GM12878 (cell line): ENCODE results near the gene RBM19. TPM values are rescaled to one million over a fixed set of nuclear protein-coding genes. Genes with fewer than 3 reads are reported as not detected.

Source experiments
- ATAC-seq: fragments of 200-7000 bp; cut with Tn5 transposase; 3 replicates; pipeline ENCODE4 v1.9.1; 2020; ENCODE audit warnings: mild to moderate bottlenecking, moderate library complexity
- BruUV-seq: library from RNA; stranded (reverse); fragments of 400-500 nt; replicated peaks from 2 replicates; lab custom pipeline; 2021; lab: Mats Ljungman, UMichigan
- CTCF ChIA-PET: fragments of 300-600 bp; sonication (Branson Sonifier 250); formaldehyde crosslinking; extraction: SDS; loops from one replicate; lab custom pipeline; 2021; ENCODE audit warnings: inconsistent platforms; lab: Yijun Ruan, JAX
- POLR2A ChIA-PET: fragments of 350-600 bp; formaldehyde crosslinking; extraction: SDS; loops from one replicate; lab custom pipeline; 2021; ENCODE audit warnings: inconsistent platforms; lab: Charles Lee
- RAD21 ChIA-PET: fragments of 300-600 bp; sonication (Branson Sonifier 250); formaldehyde crosslinking; loops from one replicate; lab custom pipeline; 2023; ENCODE audit warnings: antibody characterized with exemption; ENCODE audit not compliant: unreplicated experiment; lab: Charles Lee
- SMC1A ChIA-PET: fragments of 300-600 bp; sonication (Branson Sonifier 250); formaldehyde crosslinking; loops from one replicate; lab custom pipeline; 2023; ENCODE audit not compliant: unreplicated experiment, uncharacterized antibody; lab: Charles Lee
- DNase-seq: peaks from one replicate; pipeline ENCODE4 v3.0.0-alpha.2; 2011; ENCODE audit warnings: low read depth, low spot score
- FAIRE-seq: peaks from 3 replicates; lab custom pipeline; 2011; peaks lifted over from hg19 to GRCh38; lab: Jason Lieb, UNC
- H2AFZ ChIP-seq: 2 replicates; pipeline ENCODE4 v1.6.0; 2011; ENCODE audit warnings: low read depth, low read length, control low read depth; ENCODE audit not compliant: control insufficient read depth
- H3K27ac ChIP-seq: 2 replicates; pipeline ENCODE4 v1.5.1; 2011; ENCODE audit warnings: control low read depth; ENCODE audit not compliant: control insufficient read depth, insufficient read depth
- H3K27me3 ChIP-seq, 2 experiments: replicated peaks in 1 of 2; 2 replicates each; pipeline versions ENCODE4 v1.6.0 to v1.6.1; 2011; ENCODE audit warnings: low read length in 1 of 2; ENCODE audit not compliant: control insufficient read depth in 2 of 2, insufficient read depth in 2 of 2
- H3K36me3 ChIP-seq, 2 experiments: 2 replicates each; pipeline ENCODE4 v1.5.1; 2011; ENCODE audit warnings: low read length in 1 of 2; ENCODE audit not compliant: control insufficient read depth in 2 of 2, insufficient read depth in 2 of 2
- H3K4me1 ChIP-seq: 2 replicates; pipeline ENCODE4 v1.6.1; 2011; ENCODE audit warnings: mild to moderate bottlenecking, low read length, moderate library complexity, mixed read lengths; ENCODE audit not compliant: control insufficient read depth, insufficient read depth
- H3K4me2 ChIP-seq: 2 replicates; pipeline ENCODE4 v1.6.0; 2011; ENCODE audit warnings: control low read depth; ENCODE audit not compliant: control insufficient read depth, insufficient read depth
- H3K4me3 ChIP-seq: fragments of 200-600 bp; sonication (generic); 2 replicates; pipeline ENCODE4 v1.5.1; 2016
- H3K79me2 ChIP-seq: 2 replicates; pipeline ENCODE4 v1.6.0; 2011; ENCODE audit warnings: low read length; ENCODE audit not compliant: control insufficient read depth, insufficient read depth
- H3K9ac ChIP-seq: 2 replicates; pipeline ENCODE4 v1.8.0; 2011; ENCODE audit warnings: low read length, control low read depth, mixed read lengths; ENCODE audit not compliant: control insufficient read depth, insufficient read depth
- H3K9me3 ChIP-seq: replicated peaks from 3 replicates; pipeline ENCODE4 v1.5.1; 2011; ENCODE audit warnings: mild to moderate bottlenecking, low read length; ENCODE audit not compliant: control insufficient read depth, insufficient read depth
- H4K20me1 ChIP-seq: 2 replicates; pipeline ENCODE4 v1.6.0; 2011; ENCODE audit not compliant: control insufficient read depth, insufficient read depth
- BCLAF1 ChIP-seq: fragments of 450-650 bp; IDR thresholded peaks from 2 replicates; pipeline ENCODE4 v1.6.1; 2017; ENCODE audit warnings: antibody characterized with exemption, mild to moderate bottlenecking, moderate library complexity
- BMI1 ChIP-seq: fragments of 450-650 bp; IDR thresholded peaks from 2 replicates; pipeline ENCODE4 v1.6.1; 2016; ENCODE audit warnings: mild to moderate bottlenecking, moderate library complexity, borderline replicate concordance
- CEBPB ChIP-seq, 2 experiments: fragments of 150-350 bp in 1 of 2; IDR thresholded peaks; 2 replicates each; pipeline ENCODE4 v1.6.1; 2012 to 2014; ENCODE audit warnings: low read depth in 2 of 2, low read length in 2 of 2, borderline replicate concordance in 1 of 2, inconsistent platforms in 1 of 2
- EGR1 ChIP-seq, 2 experiments: IDR thresholded peaks; 1 replicate in 1 of 2; 2 replicates in 1 of 2; pipeline ENCODE4 v1.6.1; 2011 to 2012; ENCODE audit warnings: low read depth in 2 of 2, low read length in 2 of 2, borderline replicate concordance in 1 of 2, mild to moderate bottlenecking in 1 of 2, moderate library complexity in 1 of 2
- FOXM1 ChIP-seq: IDR thresholded peaks from 2 replicates; pipeline ENCODE4 v1.6.1; 2012; ENCODE audit warnings: low read depth, mild to moderate bottlenecking, inconsistent platforms, low read length, moderate library complexity
- GATAD2B ChIP-seq: fragments of 450-650 bp; conservative IDR thresholded peaks from 2 replicates; pipeline ENCODE4 v1.6.1; 2017; ENCODE audit warnings: low read depth, mild to moderate bottlenecking, moderate library complexity
- MAX ChIP-seq: IDR thresholded peaks from 2 replicates; pipeline ENCODE4 v1.6.1; 2012; ENCODE audit warnings: low read depth, low read length, improper control_type of control experiment
- NBN ChIP-seq: fragments of 450-650 bp; IDR thresholded peaks from 2 replicates; pipeline ENCODE4 v1.6.1; 2016
- NR2F1 ChIP-seq: fragments of 450-650 bp; conservative IDR thresholded peaks from 2 replicates; pipeline ENCODE4 v1.6.1; 2017; ENCODE audit warnings: mild to moderate bottlenecking
- RB1 ChIP-seq: fragments of 450-650 bp; formaldehyde crosslinking; IDR thresholded peaks from 2 replicates; pipeline ENCODE4 v1.6.1; 2017; ENCODE audit warnings: mild to moderate bottlenecking, borderline replicate concordance
- REST ChIP-seq: IDR thresholded peaks from 2 replicates; pipeline ENCODE4 v1.6.1; 2012; ENCODE audit warnings: mild to moderate bottlenecking, low read depth, low read length
- SIX5 ChIP-seq: IDR thresholded peaks from 2 replicates; pipeline ENCODE4 v1.6.1; 2011; ENCODE audit warnings: mild to moderate bottlenecking, low read depth, low read length, moderate library complexity; ENCODE audit not compliant: severe bottlenecking
- SRF ChIP-seq, 2 experiments: IDR thresholded peaks; 2 replicates each; pipeline ENCODE4 v1.6.1; 2011; ENCODE audit warnings: low read depth in 2 of 2, low read length in 2 of 2, mild to moderate bottlenecking in 1 of 2, moderate library complexity in 1 of 2
- STAT1 ChIP-seq: fragments of 450-650 bp; conservative IDR thresholded peaks from 2 replicates; pipeline ENCODE4 v1.6.1; 2014; ENCODE audit warnings: antibody characterized with exemption, mild to moderate bottlenecking
- USF1 ChIP-seq: IDR thresholded peaks from 2 replicates; pipeline ENCODE4 v1.6.1; 2011; ENCODE audit warnings: borderline replicate concordance, low read depth, mild to moderate bottlenecking, moderate library complexity, mixed read lengths, low read length; ENCODE audit not compliant: insufficient read depth; ENCODE audit errors: extremely low read length
- ZBED1 ChIP-seq: IDR thresholded peaks from 2 replicates; pipeline ENCODE4 v1.6.1; 2016; ENCODE audit warnings: borderline replicate concordance
- WGBS: methylation state at CpG from one replicate; pipeline ENCODE4 v1.1.6; 2016; ENCODE audit warnings: low lambda C conversion rate; ENCODE audit not compliant: insufficient replicate concordance, insufficient coverage; ENCODE audit errors: missing lambda C conversion rate; 5-methylcytosine and 5-hydroxymethylcytosine counted together
- in situ Hi-C: fragments of 300-500 bp; cut with MboI; formaldehyde crosslinking; loops from 9 replicates; pipeline ENCODE4 v1.14.3; 2018; ENCODE audit warnings: mixed read lengths
- intact Hi-C: fragments of 100-400 bp; cut with micrococcal nuclease; formaldehyde crosslinking; loops from one replicate; pipeline ENCODE4 v1.14.2; 2022; ENCODE audit not compliant: unreplicated experiment
- polyA plus RNA-seq, 11 experiments: library from polyadenylated mRNA; depleted of rRNA in 4 of 11; unstranded in 6 of 11; stranded (reverse) in 5 of 11; fragments of >200 nt; fragmentation: Nextera tagmentation in 4 of 11; fragmentation: Illumina TruSeq in 1 of 11; extraction: Ambion mirVana in 4 of 11; extraction: Trizol in 1 of 11; gene quantifications; 1 replicate in 1 of 11; 2 replicates in 10 of 11; pipeline versions ENCODE4 v1.2.1 to v1.2.3, GENCODE V29; 2011 to 2016; ENCODE audit warnings: inconsistent platforms in 2 of 11, missing spikeins in 2 of 11, low read depth in 1 of 11
- total RNA-seq, 4 experiments: library from RNA; depleted of rRNA in 3 of 4; stranded (reverse); fragments of >200 nt in 3 of 4; fragmentation: Illumina TruSeq in 1 of 4; extraction: Trizol in 1 of 4; gene quantifications; 2 replicates each; pipeline versions ENCODE4 v1.2.1 to v1.2.3, GENCODE V29; 2013 to 2021

RBM19 gene
- total and polyA plus RNA-seq, 10 of the 15 experiments (the other 5 are each of a cell fraction or from before 2014, with no cell fraction given): 4.2 to 42.9 (median 28.4) TPM

- in situ Hi-C loops: no loop called here
- WGBS: 95% methylated on average over 6 of the region's 6 CpGs
- no peak for TF ChIP-seq EGR1 (IDR thresholded peaks at IDR 0.05; ENCODE audit: borderline replicate concordance in 1 of 2, low read depth in 2 of 2, low read length in 2 of 2)
- TF ChIP-seq MAX: no peak
- TF ChIP-seq SIX5: no peak
- no peak for TF ChIP-seq BMI1
- no peak for TF ChIP-seq NR2F1
- TF ChIP-seq NBN: no peak
- TF ChIP-seq USF1: no peak
- no peak for TF ChIP-seq CEBPB (IDR thresholded peaks at IDR 0.05; ENCODE audit: borderline replicate concordance in 1 of 2, low read depth in 2 of 2, low read length in 2 of 2)
- no peak for TF ChIP-seq GATAD2B
- TF ChIP-seq RB1: no peak
- TF ChIP-seq FOXM1: no peak
- TF ChIP-seq STAT1: no peak
- no peak for TF ChIP-seq REST
- no peak for TF ChIP-seq SRF (IDR thresholded peaks at IDR 0.05; ENCODE audit: low read depth in 2 of 2, low read length in 2 of 2)
- no peak for TF ChIP-seq ZBED1
- no peak for TF ChIP-seq BCLAF1
Observed at GRCh38 chr12:113935459-113935858, 30.7 kb downstream of the RBM19 start.

More at GRCh38 chr12:113935459-113935858, 30.7 kb downstream of the RBM19 start:
- Histone ChIP-seq H3K27me3 (no peaks in the 10 kb centered on the region), H3K4me3 (no peak overlapping the region), H3K79me2 (no peaks in the 10 kb centered on the region), H3K9me3 (no peaks in the 10 kb centered on the region), H3K9ac (no peak overlapping the region), H3K36me3 (peaks cover 6% of the 10 kb centered on the region in 2 experiments; a peak in 3 of 4 replicates), H3K4me2 (no peak overlapping the region), H4K20me1 (no peaks in the 10 kb centered on the region), H3K4me1 (no peaks in the 10 kb centered on the region), H2AFZ (no peak overlapping the region), H3K27ac (no peak overlapping the region)
- no peak for DNase-seq
- intact Hi-C loops: no loop called here
- SMC1A ChIA-PET: no interaction called here
- no TSS peak for BruUV-seq
- CTCF ChIA-PET: interaction anchor here (0.6 kb wide), 1 partner anchor 9 kb away, joined by 3 read pairs; no protein-coding TSS in a partner anchor
- POLR2A ChIA-PET: no interaction called here
- no peak for FAIRE-seq
- RAD21 ChIA-PET: no interaction called here
- ATAC-seq: no peak
